Brain microvascular endothelial cell (primary cell): Measurements from ENCODE around the gene SLC25A51.

Experiments used
- DNase-seq: peaks from one replicate; pipeline ENCODE4 v3.0.0-alpha.2; 2020
- H3K27ac ChIP-seq: fragments of 250-450 bp; sonication (Bioruptor Pico); 2 replicates; pipeline ENCODE4 v1.5.1; 2020; ENCODE audit warnings: mild to moderate bottlenecking, moderate library complexity
- H3K27me3 ChIP-seq: fragments of 250-450 bp; sonication (Bioruptor Pico); replicated peaks from 2 replicates; pipeline ENCODE4 v1.5.1; 2020; ENCODE audit warnings: mild to moderate bottlenecking
- H3K36me3 ChIP-seq: fragments of 250-450 bp; sonication (Bioruptor Pico); replicated peaks from 2 replicates; pipeline ENCODE4 v1.5.1; 2020; ENCODE audit warnings: mild to moderate bottlenecking
- H3K4me3 ChIP-seq: 2 replicates; pipeline ENCODE4 v1.5.1; 2011; ENCODE audit warnings: low read depth, mild to moderate bottlenecking, control low read depth, low read length, moderate library complexity
- in situ Hi-C: cut with HindIII; loops from 2 replicates; pipeline ENCODE4 v1.10.0; 2017; ENCODE audit warnings: low sequenced_read_pairs, low pct_ligation_motif_present
- TF ChIP-seq, protein P1 (sequence below): IDR thresholded peaks from 2 replicates; pipeline ENCODE4 v1.5.1; 2011; ENCODE audit warnings: low read depth, mild to moderate bottlenecking, moderate library complexity, low read length, control low read depth, inconsistent platforms; ENCODE audit errors: missing control alignments

The SLC25A51 gene

DNA sequence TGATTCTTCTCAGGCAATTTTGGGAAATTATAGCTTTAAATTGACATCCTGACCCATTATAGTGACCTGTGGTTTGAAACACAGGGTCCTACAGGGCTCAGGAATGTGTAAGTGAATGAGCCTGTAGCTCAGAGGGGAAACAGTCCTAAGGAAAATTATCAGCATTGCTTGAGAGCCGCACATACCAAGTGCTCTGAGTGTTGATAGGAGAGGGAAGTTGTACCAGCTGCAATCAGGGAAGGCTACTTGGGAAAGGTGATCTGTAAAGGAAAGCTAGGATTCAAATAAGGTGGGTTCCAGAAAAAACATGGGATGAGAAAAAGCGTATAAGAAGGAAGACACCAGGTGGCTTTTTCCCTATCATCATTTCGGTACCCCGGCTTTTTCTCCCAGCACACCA is 4.4 kb upstream of the SLC25A51 start:
- in situ Hi-C loops, result no loop called here
- TF ChIP-seq, protein P1, sequence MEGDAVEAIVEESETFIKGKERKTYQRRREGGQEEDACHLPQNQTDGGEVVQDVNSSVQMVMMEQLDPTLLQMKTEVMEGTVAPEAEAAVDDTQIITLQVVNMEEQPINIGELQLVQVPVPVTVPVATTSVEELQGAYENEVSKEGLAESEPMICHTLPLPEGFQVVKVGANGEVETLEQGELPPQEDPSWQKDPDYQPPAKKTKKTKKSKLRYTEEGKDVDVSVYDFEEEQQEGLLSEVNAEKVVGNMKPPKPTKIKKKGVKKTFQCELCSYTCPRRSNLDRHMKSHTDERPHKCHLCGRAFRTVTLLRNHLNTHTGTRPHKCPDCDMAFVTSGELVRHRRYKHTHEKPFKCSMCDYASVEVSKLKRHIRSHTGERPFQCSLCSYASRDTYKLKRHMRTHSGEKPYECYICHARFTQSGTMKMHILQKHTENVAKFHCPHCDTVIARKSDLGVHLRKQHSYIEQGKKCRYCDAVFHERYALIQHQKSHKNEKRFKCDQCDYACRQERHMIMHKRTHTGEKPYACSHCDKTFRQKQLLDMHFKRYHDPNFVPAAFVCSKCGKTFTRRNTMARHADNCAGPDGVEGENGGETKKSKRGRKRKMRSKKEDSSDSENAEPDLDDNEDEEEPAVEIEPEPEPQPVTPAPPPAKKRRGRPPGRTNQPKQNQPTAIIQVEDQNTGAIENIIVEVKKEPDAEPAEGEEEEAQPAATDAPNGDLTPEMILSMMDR, result no peak
- no peak overlapping the region for H3K27ac ChIP-seq

DNA sequence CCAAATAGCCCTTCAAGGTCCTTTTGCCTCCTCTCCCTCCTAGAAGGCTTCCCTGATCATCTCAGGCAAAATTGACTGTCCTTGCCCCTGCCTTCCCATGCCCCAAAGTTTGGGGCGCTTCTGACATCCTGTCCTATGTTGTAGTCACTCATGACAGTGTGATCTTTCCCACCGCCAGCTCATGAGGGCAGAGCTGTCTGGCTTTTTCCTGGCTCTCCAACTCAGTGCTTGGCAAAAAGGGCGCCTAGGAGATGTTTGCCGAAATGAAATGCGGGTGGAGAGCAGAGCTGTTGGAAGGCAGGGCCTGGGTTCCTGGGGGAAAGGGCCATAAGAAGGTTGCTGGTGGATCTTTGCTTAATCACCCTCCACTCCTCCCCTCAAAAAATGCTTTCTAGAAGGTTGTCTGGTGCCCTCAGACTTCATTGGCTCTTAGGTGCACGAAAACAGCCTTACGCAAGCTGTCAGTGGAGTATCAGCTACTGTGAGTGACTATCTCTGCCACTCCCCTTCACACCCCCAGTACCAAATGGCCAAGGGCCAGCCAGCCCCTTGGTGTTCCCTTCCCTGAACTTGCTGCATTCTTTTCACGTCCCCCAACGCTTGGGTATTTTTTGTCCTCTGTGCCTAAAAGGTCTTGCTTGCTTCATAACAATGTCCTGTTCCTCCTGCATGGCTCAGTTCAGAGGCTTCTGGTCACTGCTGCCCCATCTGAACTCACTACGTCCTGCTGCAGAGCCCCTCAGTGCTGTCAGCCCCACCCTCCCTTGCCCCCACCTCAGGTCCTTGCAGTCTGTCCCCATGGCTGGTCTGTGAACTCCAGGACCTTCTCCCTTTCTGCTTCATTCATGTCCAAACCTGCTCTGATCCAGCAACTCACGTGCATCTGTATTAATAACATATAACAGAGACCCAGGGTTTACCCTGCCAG is 2.6 kb upstream of the SLC25A51 start:
- DNase-seq, result no peak
- in situ Hi-C loops, result no loop called here
- no peaks in the 10 kb centered on the region for H3K36me3 ChIP-seq
- H3K4me3 ChIP-seq, result no peak overlapping the region
- H3K27ac ChIP-seq, result no peak overlapping the region
- TF ChIP-seq, protein P1, result no peak
- H3K27me3 ChIP-seq, result no peaks in the 10 kb centered on the region

More for the DNA sequence above, 4.4 kb upstream of the SLC25A51 start:
- no peak for DNase-seq
- Histone ChIP-seq H3K27me3 (no peaks in the 10 kb centered on the region), H3K36me3 (no peaks in the 10 kb centered on the region), H3K4me3 (no peak overlapping the region)

DNA sequence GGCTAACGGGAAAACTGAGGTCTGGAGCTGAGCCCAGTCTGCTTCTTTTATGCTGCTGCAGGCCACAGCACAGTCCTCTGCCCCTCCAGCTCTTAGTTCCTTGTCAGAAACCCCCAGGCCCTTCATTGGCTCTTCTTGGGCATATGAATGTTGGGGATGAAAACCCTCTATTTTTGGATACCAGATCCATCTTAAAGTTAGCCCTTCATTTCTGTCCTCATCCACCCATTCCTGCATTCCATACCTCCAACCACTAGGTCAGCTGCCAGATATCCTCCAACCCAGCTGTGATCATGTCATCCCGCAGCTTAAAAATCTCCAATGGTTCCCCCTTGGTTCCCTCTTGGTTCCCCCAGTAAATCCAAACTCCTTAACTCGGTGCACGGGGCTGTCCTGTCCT is 1.8 kb upstream of the SLC25A51 start:
- Histone ChIP-seq H3K4me3 (no peak overlapping the region), H3K27me3 (no peaks in the 10 kb centered on the region), H3K27ac (no peak overlapping the region), H3K36me3 (no peaks in the 10 kb centered on the region)
- in situ Hi-C loops, result no loop called here
- TF ChIP-seq, protein P1, result no peak
- DNase-seq, result no peak

DNA sequence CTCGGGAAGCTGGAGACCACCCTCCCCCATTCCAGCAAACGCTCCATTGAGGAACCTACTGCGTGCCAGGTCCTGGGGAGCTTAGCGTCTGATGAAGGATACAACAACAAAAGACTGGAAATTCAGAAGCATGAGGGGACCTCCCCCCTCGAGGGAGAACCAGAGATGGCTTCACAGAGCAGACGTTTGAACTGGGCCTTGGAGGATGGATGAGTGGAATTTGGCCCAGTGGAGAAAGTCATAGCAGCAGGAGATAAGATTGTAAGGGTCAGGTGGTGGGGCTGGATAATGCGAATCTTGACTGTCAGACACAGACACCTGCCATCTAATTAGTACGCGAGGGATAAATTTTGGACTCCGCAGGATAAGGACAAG is 1.2 kb upstream of the SLC25A51 start:
- Histone ChIP-seq H3K27me3 (no peaks in the 10 kb centered on the region), H3K36me3 (no peaks in the 10 kb centered on the region), H3K27ac (no peak overlapping the region), H3K4me3 (peak overlapping the region; percentile 86)
- TF ChIP-seq, protein P1, result no peak
- no peak for DNase-seq
- in situ Hi-C loops, result no loop called here

DNA sequence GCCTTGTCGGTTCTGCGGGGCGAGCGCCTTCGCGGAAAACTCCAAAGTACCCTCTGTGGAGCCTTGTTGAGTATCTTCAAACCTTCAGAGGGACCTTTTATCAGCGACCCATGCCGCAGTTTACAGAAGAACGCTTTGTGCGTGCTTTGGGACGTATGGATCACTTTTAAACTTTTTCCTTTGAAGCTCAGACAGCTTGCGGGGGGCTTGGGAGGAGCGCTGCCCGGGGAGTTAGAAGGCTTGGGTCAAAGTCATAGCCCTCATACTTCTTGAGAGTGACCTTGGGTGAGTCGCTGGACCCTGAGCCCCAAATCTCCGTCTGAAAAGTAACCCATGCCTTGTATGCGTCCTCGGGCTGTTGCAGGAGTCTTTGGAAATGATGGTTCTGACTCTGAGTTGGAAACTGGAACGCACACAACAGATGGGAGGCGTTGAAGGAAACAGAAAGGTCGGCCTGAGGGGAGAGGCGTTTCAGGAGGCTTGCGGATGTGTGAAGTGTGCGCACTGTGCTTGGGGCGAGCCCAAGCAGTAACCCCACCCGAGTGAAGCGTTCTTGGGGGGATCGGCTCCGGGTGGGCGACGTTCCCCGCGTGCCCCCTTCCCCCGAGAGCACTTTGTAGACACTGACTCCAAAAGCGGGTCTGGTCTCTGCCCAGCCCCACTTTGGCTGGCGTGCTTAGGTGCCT is 661 bp upstream of the SLC25A51 start:
- no peaks in the 10 kb centered on the region for H3K36me3 ChIP-seq
- TF ChIP-seq, protein P1, result no peak
- peak overlapping the region; percentile 69 for H3K27ac ChIP-seq
- in situ Hi-C loops, result no loop called here
- H3K4me3 ChIP-seq, result peak overlapping the region; percentile 86
- H3K27me3 ChIP-seq, result no peaks in the 10 kb centered on the region
- DNase-seq, result no peak
